Breast epithelium (tissue), 3 donors: ENCODE measurements around the gene HIPK2.

Experiments used
- CTCF ChIP-seq, 3 donors: fragments of 450-650 bp; IDR thresholded peaks; one replicate each; pipeline ENCODE4 v1.5.1; 2016 to 2017; ENCODE audit warnings: antibody characterized with exemption in 3 of 3, mild to moderate bottlenecking in 3 of 3, moderate library complexity in 3 of 3
- POLR2A ChIP-seq: fragments of 450-650 bp; IDR thresholded peaks from one replicate; pipeline ENCODE4 v1.6.1; 2016; ENCODE audit warnings: antibody characterized with exemption, mild to moderate bottlenecking, moderate library complexity
- POLR2AphosphoS5 ChIP-seq, 3 donors: sonication (generic); formaldehyde crosslinking; IDR thresholded peaks; one replicate each; pipeline ENCODE4 v1.6.1; 2017; ENCODE audit warnings: antibody characterized with exemption in 3 of 3

- TF ChIP-seq CTCF (IDR thresholded peaks at IDR 0.05), result no peak
- TF ChIP-seq POLR2A, result no peak
- no peak for TF ChIP-seq POLR2AphosphoS5 (IDR thresholded peaks at IDR 0.05)
Observed at GRCh38 chr7:139664434-139664833, 113.4 kb downstream of the HIPK2 start.
